Suprapubic skin (tissue), 3 donors: ENCODE measurements around the gene TGFBR1.

Experiments used
- CTCF ChIP-seq, 2 donors: fragments of 200-600 bp in 1 of 2; fragments of 450-650 bp in 1 of 2; sonication (generic) in 1 of 2; IDR thresholded peaks; one replicate each; pipeline ENCODE4 v1.5.1; 2016 to 2019; ENCODE audit warnings: antibody characterized with exemption in 2 of 2, mild to moderate bottlenecking in 1 of 2, moderate library complexity in 1 of 2
- POLR2A ChIP-seq, 2 donors: fragments of 450-650 bp; IDR thresholded peaks; one replicate each; pipeline ENCODE4 v1.6.1; 2017; ENCODE audit warnings: antibody characterized with exemption in 2 of 2, mild to moderate bottlenecking in 2 of 2, moderate library complexity in 2 of 2

DNA sequence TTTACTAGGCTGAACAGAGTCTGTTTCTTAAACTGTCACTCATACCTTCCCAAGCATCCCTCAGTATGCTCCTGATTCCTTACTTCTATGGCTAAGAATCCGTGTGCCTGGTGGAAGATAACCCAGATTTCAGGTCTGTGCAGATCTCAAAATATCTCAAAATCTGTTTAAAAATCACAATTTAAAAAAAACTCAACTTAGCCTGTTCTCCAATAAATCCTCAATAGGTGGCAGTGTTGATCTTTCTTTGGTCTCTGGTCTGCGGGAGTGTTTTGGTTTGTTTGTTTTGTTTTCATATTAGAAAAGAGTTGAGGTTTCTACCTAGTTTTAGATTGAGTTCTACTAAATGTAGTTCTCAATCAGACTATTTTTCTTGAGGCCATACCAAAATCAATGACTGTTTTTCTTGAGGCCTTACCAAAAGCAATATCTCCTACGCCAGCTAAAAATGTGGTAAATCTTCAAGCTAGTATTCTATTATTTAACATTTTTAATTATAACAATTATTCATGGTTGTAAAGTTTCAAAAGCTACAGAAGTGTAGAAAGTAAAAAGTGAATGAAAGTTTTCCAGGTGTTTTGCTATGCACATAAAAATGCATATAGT, 57.9 kb downstream of the TGFBR1 start:
- TF ChIP-seq CTCF (IDR thresholded peaks at IDR 0.05) (peak; percentile 21 to 26), POLR2A (IDR thresholded peaks at IDR 0.05) (no peak)
